AG10803 (cell line): Measurements from ENCODE around the gene REPS2.

ENCODE experiments used
- DNase-seq: peaks from one replicate; pipeline ENCODE4 v3.0.0; 2010; ENCODE audit warnings: low read depth
- H3K4me3 ChIP-seq: 2 replicates; pipeline ENCODE4 v1.5.1; 2011; ENCODE audit warnings: mild to moderate bottlenecking, low read length, control low read depth
- CTCF ChIP-seq: conservative IDR thresholded peaks from 2 replicates; pipeline ENCODE4 v1.5.1; 2011; ENCODE audit warnings: mild to moderate bottlenecking, low read length, control low read depth, inconsistent platforms

REPS2 gene

DNA sequence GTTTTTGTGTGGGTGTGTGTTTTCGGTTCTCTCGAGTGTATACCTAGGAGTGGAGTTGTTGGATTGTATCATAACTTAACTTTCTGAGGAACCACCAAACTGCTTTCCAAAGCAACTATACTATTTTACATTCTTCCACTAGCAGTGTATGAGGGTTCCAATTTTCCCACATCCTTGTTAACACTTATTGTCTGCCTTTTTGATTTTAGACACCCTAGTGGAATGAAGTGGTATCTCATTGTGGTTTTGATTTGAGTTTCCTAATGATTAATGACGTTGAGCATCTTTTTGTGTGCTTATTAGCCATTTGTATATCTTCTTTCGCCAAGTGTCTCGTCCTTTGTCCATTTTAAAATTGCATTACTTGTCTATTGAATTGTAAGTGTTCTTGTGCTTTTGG, 118.6 kb downstream of the REPS2 start:
- H3K4me3 ChIP-seq = no peak overlapping the region
- no peak for DNase-seq
- TF ChIP-seq CTCF = no peak

- no peak for DNase-seq
- TF ChIP-seq CTCF = no peak
- no peak overlapping the region for H3K4me3 ChIP-seq
Measured at GRCh38 chrX:17067534-17067933, 121.1 kb downstream of the REPS2 start.

GRCh38 chrX:17072301-17072700, 125.8 kb downstream of the REPS2 start:
- no peak for DNase-seq
- TF ChIP-seq CTCF = no peak
- no peak overlapping the region for H3K4me3 ChIP-seq

- DNase-seq = no peak
- no peak overlapping the region for H3K4me3 ChIP-seq
- TF ChIP-seq CTCF = no peak
Measured at GRCh38 chrX:17072721-17073230, 126.3 kb downstream of the REPS2 start.

- TF ChIP-seq CTCF = no peak
- H3K4me3 ChIP-seq = no peak overlapping the region
- DNase-seq = no peak
Measured at GRCh38 chrX:17075004-17075403, 128.5 kb downstream of the REPS2 start.

DNA sequence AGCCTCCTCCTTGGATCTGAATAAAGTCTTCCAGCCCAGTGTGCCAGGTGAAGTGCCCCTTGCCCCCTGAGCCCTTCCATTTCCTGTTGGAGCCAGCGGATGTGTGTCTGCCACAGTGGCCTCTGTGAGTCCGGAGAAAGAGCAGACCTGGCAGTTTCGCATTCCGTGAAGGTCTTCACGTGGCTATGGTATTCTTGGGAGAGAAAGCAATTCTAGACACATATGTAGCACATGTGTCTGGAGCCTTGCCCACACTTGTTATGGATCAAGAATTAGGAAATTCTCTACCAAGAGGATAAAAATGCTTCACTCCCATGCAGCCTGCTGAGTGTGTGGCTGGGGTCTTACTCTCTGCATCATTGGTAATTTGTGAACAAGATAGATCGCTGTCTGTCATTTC, 130.9 kb downstream of the REPS2 start:
- no peak for TF ChIP-seq CTCF
- DNase-seq = peak; percentile 54
- no peak overlapping the region for H3K4me3 ChIP-seq

- no peak overlapping the region for H3K4me3 ChIP-seq
- peak; percentile 58 for DNase-seq
- TF ChIP-seq CTCF = no peak
Measured at GRCh38 chrX:17078031-17078720, 131.7 kb downstream of the REPS2 start.
